Fibroblast of peridontal ligament (primary cell): ENCODE data around the gene CDYL2.
"Not testable (repeated sequence)": the region's sequence is repeated elsewhere in the genome, so short reads cannot be mapped to it uniquely, and the experiment has no call there.

Experiments used
- DNase-seq: peaks from one replicate; pipeline ENCODE4 v3.0.0-alpha.2; 2010; ENCODE audit errors: extremely low read depth

The CDYL2 gene

DNA sequence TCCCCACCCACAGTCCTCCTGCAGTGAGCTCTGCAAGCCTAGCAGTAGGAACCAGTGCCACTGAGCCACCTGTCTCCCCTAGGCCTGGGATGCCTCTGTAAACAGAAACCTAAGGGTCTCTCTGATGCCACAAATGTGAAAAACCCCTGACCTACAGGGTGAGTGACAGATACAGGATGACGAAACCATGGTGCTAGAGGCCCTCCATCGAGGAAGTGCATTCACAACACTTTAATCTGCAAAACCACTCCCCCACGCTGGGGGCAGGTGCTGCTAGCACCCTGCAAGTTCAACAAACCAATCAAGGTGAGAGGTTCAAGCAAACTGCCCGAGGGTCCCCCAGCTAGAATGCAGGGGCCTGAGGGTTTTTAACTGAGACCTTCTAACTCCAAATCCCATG is 59.5 kb downstream of the CDYL2 start:
- DNase-seq, result no peak

DNA sequence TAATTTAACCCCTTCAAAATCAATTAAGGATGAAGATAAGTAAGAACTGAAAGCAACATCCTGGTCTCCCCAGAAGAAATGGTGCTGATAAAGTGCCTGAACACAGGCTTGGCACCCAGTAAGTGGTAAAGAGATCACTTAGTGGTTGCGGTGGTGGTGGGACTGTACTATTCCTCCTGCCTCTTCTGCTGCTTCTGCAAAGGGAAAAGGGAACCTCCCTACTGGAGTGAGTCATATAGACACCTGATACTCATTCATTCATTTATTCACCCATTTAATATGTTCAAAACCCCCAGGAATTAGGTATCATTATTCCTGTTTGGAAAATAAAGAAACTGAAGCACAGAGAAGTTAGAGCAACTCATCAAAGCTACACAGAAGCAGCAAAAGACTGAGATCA is 60.6 kb downstream of the CDYL2 start:
- DNase-seq, result no peak

DNA sequence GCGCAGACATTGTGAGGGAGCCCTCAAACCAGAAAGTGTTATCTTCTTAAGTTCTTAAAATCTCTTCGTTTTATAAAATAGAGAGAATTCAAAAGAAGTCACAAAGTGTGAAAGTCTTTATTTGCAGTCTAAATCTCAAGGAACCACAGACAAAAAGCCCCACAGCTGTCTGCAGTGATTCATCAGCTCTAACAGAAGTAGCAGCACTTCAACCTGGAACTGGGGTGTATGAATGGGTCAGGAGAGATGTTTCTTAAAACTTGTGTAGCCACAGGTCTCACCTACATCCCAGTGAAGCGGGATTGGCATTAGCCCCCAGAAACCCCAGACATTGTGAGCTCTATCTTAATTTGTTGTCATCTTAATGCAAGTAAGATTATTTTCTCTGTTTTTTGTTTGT is 61.1 kb downstream of the CDYL2 start:
- DNase-seq, result no peak

DNA sequence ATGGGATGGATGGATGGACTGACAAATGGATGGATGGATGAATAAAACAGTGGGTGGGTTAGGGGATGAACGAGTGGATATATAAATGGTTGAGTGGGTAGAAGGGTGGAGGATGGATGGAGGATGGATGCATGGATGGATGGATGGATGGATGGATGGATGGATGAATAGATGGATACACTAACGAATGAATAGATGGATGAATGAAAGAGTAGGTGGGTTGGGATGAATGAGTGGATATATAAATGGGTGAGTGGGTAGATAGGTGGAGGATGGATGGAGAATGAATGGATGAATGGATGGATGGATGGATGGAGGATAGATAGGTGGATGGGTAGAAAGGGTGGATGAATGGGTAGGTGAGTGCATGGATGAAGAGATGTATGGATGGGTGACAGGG is 62.1 kb downstream of the CDYL2 start:
- no peak for DNase-seq

DNA sequence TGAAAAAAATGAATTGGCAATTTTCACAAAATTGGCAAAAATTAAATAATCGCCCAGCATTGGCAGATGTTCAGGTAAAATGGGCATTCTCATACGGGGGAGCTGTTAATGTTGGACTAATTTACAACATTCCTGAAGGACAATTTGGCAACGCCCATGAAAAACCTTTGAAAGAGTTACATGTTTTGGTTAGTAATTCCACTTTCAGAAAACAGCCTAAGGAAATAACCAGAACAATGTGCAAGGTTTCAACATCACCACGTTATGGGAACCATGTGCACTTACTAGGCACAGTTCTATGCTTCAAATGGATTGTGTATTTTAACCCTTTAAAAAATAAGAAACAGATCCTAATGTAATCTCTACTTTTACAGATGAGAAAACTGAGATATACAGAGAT is 62.7 kb downstream of the CDYL2 start:
- no peak for DNase-seq

DNA sequence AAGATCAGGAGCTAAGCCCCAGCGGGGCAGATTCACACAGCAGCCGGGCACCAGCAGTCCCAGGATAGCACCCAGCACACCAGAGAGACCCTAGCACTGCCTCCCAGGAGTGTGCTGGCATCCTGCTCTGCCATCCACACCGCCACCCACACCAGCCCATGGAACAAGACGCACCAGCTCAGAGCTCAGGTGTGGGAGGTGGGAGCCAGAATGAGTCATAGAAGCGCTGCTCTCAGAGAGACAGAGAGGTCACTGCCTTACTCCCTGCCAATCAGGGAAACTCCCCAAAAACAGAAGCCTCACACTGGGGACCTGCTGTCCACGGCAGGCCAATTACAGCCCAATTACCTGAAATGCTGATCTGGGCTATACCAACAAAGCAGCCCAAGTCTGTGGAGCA is 64.9 kb downstream of the CDYL2 start:
- no peak for DNase-seq

DNA sequence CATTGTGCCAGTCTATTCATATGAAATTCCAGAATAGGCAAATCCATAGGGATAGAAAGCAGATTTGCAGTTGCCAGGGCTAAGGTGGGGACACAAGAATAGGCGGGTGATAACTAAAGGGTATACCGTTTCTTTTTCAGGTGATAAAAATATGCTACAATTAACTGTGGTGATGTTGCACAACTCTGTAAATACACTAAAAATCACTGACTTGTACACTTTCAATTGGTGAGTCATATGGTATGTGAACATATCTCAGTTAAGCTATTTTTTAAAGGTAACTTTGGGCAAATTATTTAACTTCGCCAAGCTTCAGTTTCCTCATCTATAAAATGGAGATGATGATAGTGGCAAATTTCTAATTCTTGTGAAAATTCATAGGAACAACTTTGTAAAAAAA is 65.9 kb downstream of the CDYL2 start:
- no peak for DNase-seq

DNA sequence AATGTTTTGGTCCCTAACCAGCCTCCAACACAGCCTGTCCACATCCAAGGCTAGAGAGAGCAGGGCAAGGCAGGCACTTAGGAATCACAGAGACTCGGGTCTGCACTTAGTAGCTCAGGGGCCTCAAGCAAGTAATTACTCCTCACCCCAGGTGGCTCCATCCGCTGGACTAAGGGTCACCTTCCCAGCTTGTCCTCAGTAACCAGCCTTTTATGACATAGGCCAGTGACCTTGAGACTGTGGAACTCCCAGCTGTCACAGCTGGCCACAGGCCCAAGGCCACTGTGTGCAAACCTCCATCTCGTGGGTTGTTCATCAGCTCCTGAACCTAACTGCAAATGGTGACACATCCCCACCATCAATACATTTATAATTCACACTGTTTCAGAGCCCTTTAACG is 68.6 kb downstream of the CDYL2 start:
- DNase-seq, result no peak

DNA sequence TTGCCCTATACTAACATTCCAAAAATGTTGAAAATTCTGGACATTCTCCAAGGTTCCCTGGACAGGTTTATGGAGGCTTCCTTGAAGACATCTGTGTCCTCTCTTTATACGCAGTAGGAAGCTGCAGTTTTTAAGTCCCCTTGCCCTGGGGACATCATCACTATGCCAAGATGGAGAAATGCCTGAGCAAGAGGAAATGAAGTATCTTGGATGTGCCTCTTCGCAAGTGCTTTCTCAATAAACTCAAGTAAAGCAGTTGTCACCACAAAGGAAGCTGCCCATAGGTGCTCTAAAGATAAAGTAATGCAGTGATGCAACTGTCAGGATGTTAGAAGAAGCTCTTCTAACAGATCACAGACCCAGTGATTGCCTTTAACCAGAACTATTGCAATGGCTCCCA is 71.0 kb downstream of the CDYL2 start:
- no peak for DNase-seq

DNA sequence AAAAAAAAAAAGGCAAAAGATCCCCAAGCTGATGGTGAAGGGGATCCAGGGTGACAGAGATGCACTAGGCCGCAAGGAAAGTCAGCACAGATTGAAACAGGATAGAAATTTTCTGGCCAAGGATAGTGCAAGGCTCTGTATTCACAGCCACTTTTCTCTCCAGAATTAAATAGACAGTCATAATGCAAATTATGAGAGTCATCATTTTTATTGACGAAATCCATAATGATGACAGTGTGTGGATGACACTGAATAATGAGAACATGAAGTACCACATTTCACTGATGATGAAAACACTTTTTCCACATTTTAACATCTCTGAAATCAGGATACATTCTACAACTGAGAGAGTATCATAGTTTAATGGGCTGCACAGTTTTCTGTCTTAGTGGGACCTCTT is 72.5 kb downstream of the CDYL2 start:
- no peak for DNase-seq

DNA sequence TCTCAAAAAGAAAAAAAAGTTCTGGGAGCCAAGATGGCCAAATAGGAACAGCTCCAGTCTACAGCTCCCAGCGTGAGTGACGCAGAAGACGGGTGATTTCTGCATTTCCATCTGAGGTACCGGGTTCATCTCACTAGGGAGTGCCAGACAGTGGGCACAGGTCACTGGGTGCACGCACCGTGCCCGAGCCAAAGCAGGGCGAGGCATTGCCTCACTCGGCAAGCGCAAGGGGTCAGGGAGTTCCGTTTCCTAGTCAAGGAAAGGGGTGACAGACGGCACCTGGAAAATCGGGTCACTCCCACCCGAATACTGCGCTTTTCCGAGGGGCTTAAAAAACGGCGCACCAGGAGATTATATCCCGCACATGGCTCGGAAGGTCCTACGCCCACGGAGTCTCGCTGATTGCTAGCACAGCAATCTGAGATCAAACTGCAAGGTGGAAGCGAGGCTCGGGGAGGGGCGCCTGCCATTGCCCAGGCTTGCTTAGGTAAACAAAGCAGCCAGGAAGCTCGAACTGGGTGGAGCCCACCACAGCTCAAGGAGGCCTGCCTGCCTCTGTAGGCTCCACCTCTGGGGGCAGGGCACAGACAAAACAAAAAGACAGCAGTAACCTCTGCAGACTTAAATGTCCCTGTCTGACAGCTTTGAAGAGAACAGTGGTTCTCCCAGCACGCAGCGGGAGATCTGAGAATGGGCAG is 77.2 kb downstream of the CDYL2 start:
- DNase-seq, result not testable (repeated sequence)

DNA sequence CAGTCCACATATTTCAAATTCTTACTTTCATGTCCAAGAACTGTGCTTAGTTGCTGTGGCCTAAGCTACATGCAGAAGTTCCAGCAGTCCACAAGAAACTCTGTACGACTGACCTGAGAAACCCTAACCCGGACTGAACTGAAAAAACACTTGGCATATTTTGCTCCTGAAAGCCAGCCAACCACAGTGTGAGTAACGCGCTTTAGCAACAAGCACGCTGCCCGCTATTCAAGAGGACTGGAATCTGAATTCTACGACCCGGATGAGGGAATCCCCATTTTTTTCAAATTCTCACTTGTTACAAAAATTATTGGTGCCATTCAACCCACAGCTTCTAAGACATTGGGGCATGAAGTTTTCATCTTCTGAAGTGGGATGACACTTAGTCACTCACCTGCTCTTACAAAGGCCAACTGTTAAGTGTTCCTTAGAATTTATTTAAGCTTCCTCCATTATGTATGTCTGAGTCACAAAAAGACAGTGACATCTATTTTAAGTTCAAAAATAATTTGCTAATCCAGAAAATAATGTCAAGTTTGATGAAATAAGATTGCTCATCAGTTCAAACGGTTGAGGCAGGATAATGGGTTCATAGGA is 78.7 kb downstream of the CDYL2 start:
- no peak for DNase-seq

DNA sequence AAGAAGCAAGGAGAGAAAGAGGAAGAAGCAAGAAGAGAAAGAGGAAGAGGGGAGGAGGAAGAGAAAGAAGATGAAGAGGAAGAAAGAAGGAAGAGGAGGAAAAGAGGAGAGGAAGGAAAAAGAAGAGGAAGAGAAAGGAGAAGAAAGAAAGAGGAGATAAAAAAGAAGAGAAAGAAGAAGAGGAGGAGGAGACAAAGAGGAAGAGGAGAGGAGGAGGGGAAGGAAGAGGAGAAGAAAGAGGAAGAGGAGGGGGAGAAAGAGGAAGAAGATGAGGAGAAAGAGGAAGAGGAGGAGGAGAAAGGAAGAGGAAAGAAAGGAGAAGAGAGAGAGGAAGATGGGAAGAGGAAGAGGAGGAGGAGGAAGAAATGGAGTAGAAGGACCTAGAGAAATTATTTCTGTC is 80.4 kb downstream of the CDYL2 start:
- no peak for DNase-seq

DNA sequence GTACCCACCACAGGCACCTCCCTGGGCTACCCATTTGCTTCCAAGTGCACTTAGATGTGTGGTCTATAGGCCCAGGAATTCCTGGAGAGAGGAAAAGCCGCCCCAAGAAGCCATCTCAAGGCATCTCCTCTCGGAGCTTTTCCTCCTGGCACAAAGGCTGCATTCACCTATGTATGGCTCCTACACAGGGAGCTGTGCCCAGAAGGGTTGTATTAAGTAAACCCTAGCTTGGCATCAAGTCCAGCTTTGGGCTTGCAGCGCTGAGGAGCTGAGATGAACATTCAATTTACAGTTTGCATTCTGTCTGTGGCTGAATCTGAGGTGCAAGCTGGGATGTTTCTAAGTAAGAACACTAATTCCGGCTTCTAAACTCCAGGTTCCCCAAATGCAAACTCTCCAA is 81.3 kb downstream of the CDYL2 start:
- no peak for DNase-seq

DNA sequence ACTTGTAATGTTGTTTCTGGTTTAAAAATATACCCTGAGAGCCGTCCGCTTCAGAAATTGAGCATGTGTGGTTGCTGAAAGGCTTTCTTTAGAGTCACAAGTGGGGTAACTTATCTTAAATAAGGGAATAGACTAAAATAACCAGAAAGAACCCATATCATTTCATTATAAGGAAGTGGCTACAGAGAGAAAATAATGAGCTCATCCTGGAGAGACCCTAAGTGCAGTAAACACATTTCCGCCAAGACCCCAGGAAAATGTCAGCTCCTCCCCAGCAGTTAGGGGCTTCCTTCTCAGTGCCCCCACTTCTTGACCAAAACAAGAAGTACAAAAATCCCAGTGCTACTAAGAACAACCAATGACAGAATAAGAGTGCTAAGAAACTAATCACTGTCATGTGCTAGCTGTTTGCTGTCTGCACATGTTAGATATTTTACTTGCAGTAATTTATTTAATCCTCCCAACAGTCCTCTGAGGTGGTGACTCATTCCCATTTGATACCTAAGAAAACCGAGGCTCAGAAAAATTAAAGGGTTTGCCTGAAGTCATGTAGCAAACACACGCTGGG is 83.5 kb downstream of the CDYL2 start:
- DNase-seq, result peak; percentile 33

DNA sequence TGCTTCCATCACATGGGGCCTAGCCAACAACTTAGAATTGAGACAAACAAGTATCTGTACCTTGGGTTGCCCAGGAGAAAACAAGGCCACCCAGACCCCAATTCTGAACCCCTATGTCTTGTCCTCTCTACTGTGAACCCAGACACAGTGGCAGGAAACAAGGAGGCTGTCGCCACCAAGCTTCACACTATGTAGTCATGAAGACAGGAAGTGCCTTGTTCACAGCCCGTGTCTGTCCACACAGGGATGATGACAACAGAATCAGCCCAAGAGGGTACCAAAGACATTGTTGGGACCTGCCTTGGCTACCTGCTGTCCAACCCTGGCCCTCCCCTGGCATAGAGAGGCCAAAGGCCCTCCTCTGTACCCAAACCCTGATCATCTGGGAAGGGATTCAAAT is 84.8 kb downstream of the CDYL2 start:
- DNase-seq, result no peak

DNA sequence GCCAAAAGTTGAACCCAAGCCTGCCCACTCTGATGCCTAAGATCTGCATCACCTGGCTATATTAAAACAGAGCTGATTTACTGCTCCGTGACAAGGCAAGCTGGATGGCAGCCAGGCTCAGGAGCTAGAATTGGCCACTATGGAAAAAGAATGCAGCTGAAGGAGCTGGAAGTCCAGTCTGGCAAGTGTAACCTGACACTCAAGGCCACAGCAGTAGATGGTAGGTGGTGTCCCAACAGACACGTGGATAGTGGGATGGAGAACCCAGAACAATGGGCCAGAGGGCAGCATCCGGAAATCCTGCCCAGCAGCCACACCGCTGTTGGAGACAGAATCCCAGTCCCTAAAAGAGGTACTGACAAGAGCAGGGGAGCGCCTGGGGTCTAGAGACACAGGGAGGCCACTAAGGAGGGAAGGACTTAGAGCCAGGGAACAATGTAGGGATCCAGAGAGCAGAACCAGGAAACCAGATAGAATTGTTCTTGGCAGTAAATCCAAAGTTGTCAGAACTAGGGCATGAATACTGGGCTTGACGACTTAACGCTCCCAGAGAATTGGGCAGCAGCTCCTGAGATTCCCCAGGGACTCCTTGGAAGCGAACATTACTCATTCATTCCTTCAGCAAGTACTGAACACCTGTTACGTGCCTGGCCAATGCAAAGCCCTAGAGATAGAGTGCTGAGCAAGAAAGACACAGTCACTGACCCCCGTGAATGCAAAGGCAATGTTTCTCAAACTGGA is 85.7 kb downstream of the CDYL2 start:
- no peak for DNase-seq

DNA sequence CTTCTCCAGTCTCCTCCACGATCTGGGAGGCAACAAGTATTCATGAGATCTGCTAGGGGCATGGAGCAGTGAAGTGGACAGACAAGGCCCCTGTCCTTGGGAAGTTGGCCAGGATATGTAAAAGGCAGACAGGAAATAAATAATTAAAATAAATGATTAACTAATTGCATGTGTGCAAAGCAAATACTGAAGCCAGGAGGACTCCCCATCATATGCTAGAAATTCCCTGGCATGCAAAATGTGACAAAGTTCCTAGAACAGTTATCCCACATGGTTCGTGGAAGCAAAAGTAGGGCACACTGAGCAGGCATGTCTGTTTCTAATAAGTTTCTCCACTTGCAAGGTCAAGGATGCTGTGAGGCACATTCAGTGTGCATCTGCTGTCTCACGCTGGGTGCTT is 86.8 kb downstream of the CDYL2 start:
- DNase-seq, result no peak

DNA sequence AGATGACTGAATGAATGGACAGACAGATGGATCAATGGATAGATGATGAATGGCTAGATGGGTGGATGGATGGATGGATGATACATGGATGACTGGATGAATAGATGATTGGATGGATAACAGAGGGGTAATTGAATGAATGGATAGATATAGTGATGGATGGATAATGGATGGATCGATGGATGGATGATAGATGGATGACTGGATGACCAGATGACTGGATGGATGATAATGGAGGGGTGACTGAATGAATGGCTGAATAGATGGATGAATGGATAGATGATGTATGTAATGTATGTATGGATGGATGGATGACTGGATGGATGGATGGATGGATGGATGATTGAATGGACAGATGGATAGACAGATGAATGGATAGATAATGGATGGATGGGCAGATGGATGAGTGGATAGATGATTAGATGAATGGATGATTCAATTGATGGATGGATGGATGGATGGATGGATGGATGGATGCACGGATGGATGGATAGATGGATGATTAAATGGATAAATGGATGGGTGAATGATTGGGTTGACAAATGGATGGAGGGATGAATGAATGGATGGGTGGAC is 87.7 kb downstream of the CDYL2 start:
- no peak for DNase-seq

DNA sequence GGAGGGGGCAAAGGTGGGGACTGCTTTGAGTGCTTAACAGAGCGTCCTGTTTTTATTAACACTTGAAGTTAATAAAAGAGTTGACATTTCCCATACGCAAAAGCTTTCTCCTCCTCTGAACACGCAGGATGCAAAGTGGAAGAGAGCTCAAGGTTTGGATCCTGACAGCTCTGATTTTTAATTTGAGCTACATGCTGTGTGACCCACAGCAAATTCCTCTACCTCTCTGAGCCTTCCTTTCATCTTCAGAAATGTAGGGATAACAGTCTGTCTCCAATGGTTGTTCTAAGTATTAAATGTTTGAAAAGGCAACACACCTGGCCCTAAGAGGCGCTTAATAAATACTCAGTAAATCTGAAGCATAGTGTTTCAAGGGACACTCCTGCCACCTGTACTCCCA is 93.0 kb downstream of the CDYL2 start:
- DNase-seq, result no peak

DNA sequence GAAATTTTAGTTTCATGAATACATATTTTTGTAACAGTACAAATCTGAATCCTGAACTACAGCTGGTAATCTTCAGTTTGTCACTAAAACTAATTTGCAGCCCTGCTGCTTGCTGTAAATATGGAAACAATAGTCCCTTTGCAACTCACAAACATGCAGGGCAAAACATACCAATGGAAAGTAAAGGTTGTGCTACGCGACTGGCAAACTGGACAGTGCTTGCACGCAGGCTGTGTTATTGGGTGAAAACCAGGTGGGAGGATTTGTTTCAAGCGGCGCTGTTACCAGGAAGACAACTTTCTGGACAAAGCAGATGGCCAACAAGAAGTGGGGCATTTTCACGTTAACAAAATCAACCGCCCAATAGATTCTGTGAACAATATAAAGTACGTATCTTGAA is 93.5 kb downstream of the CDYL2 start:
- DNase-seq, result no peak

DNA sequence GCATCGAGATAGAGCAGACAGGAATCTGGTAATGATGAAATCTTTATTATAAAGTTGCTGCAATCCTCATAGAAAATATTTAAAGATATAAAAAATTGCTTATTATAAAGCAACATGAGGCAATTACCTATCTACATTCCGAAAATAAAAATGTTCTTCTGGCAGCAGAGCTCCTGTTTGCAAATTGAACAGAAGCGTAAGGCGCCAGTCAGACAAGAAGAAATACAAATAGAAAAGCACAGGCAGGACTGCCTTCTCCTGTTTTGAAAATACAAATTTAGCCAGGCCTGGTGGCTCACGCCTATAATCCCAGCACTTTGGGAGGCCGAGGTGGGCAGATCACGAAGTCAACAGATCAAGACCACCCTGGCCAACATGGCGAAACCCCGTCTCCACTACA is 95.6 kb downstream of the CDYL2 start:
- DNase-seq, result no peak

DNA sequence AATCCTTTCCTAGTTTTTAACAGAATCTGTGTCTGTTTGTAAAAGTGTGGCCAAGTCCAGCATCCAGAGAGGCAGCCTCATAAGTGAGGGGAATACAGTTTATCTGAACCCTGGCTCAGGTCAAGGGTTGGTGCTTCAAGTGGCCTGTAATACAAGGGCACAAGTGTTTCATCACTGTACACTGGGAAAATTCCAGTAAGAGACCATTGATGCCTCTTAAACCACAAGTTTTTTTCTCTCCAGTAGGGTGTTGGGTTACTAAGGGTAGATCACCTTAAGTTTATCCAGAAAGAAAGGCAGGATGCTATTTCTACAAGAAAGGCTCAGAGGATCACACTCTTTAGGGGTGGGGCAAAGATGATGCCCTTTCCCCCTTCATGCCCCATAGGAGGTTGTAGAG is 96.7 kb downstream of the CDYL2 start:
- DNase-seq, result no peak
